K562 (cell line): ENCODE data around the gene NAT14. TPM values are rescaled to one million over a fixed set of nuclear protein-coding genes. Genes with fewer than 3 reads are reported as not detected.

Experiments used
- ATAC-seq: fragments of 200-7000 bp; cut with Tn5 transposase; 3 replicates; pipeline ENCODE4 v1.9.1; 2020; ENCODE audit warnings: moderate library complexity
- BruUV-seq: library from RNA; stranded (reverse); fragments of 400-500 nt; replicated peaks from 2 replicates; lab custom pipeline; 2021; lab: Mats Ljungman, UMichigan
- CTCF ChIA-PET: fragments of 300-600 bp; formaldehyde crosslinking; extraction: SDS; loops from one replicate; lab custom pipeline; 2021; ENCODE audit warnings: low intra/inter-chr PET ratio; lab: Yijun Ruan, JAX
- POLR2A ChIA-PET: fragments of 300-600, 350-650 bp; sonication (Branson Sonifier 250); formaldehyde crosslinking; extraction: SDS; loops from one replicate; lab custom pipeline; 2021; ENCODE audit warnings: antibody characterized with exemption, inconsistent platforms; lab: Yijun Ruan, JAX
- DNase-seq, 4 experiments: peaks; one replicate each; pipeline versions ENCODE4 v3.0.0 to v3.0.0-alpha.2; 2011 to 2018; ENCODE audit warnings: low spot score in 3 of 4, mixed read lengths in 3 of 4; ENCODE audit errors: extremely low read depth in 1 of 4
- FAIRE-seq: peaks from 2 replicates; lab custom pipeline; 2011; peaks lifted over from hg19 to GRCh38; lab: Jason Lieb, UNC
- H2AFZ ChIP-seq: 2 replicates; pipeline ENCODE4 v1.6.0; 2011; ENCODE audit warnings: low read depth, low read length, control low read depth, inconsistent platforms
- H3K27ac ChIP-seq: fragments of 200-600 bp; 3 replicates; pipeline ENCODE4 v1.8.0; 2011; ENCODE audit warnings: low read depth, mild to moderate bottlenecking, control low read depth, inconsistent platforms, low read length, moderate library complexity, mixed read lengths; ENCODE audit errors: extremely low read depth
- H3K27me3 ChIP-seq, 2 experiments: fragments of 300-600 bp in 1 of 2; 2 replicates in 1 of 2; 3 replicates in 1 of 2; pipeline versions ENCODE4 v1.6.0 to v1.8.0; 2011; ENCODE audit warnings: inconsistent platforms in 2 of 2, low read length in 2 of 2, mild to moderate bottlenecking in 1 of 2, mixed read lengths in 1 of 2, moderate library complexity in 1 of 2; ENCODE audit not compliant: control insufficient read depth in 2 of 2, insufficient read depth in 2 of 2
- H3K36me3 ChIP-seq: fragments of 300-600 bp; 3 replicates; pipeline ENCODE4 v1.8.0; 2011; ENCODE audit warnings: mild to moderate bottlenecking, low read length, inconsistent platforms; ENCODE audit not compliant: control insufficient read depth, insufficient read depth
- H3K4me1 ChIP-seq, 2 experiments: fragments of 200-600 bp in 1 of 2; replicated peaks in 1 of 2; 2 replicates in 1 of 2; 3 replicates in 1 of 2; pipeline versions ENCODE4 v1.5.1 to v1.8.0; 2011; ENCODE audit warnings: inconsistent platforms in 2 of 2, low read length in 2 of 2, mild to moderate bottlenecking in 1 of 2, mixed read lengths in 1 of 2, moderate library complexity in 1 of 2; ENCODE audit not compliant: control insufficient read depth in 2 of 2, insufficient read depth in 2 of 2
- H3K4me2 ChIP-seq: 2 replicates; pipeline ENCODE4 v1.6.1; 2011; ENCODE audit warnings: low read length, control low read depth, inconsistent platforms, mixed read lengths; ENCODE audit not compliant: insufficient read depth
- H3K4me3 ChIP-seq: fragments of 200-600 bp; sonication (generic), shearing (Covaris generic); 2 replicates; pipeline ENCODE4 v1.5.1; 2016; ENCODE audit warnings: control low read depth, inconsistent platforms
- H3K79me2 ChIP-seq: fragments of 200-600 bp; 3 replicates; pipeline ENCODE4 v1.8.0; 2011; ENCODE audit warnings: low read length, inconsistent platforms; ENCODE audit not compliant: control insufficient read depth, insufficient read depth
- H3K9ac ChIP-seq, 2 experiments: 2 replicates each; pipeline versions ENCODE4 v1.6.0 to v1.6.1; 2011; ENCODE audit warnings: low read depth in 2 of 2, low read length in 2 of 2, control low read depth in 1 of 2, inconsistent platforms in 1 of 2, mild to moderate bottlenecking in 1 of 2, mixed read lengths in 1 of 2; ENCODE audit not compliant: insufficient read depth in 1 of 2
- H3K9me1 ChIP-seq: one replicate; pipeline ENCODE4 v1.6.0; 2011; ENCODE audit warnings: inconsistent platforms, mild to moderate bottlenecking, low read length, moderate library complexity; ENCODE audit not compliant: control insufficient read depth, insufficient read depth
- H3K9me3 ChIP-seq: replicated peaks from 2 replicates; pipeline ENCODE4 v1.5.1; 2011; ENCODE audit warnings: low read depth, low read length, inconsistent platforms; ENCODE audit not compliant: control insufficient read depth, insufficient read depth
- H4K20me1 ChIP-seq: replicated peaks from 2 replicates; pipeline ENCODE4 v1.6.1; 2011; ENCODE audit warnings: low read length, inconsistent platforms, mixed read lengths; ENCODE audit not compliant: control insufficient read depth, insufficient read depth
- HNRNPL ChIP-seq: fragments of 200-400 bp; formaldehyde crosslinking; IDR thresholded peaks from 2 replicates; pipeline ENCODE4 v1.6.1; 2017; ENCODE audit warnings: low read depth, mild to moderate bottlenecking, low read length
- MTA1 ChIP-seq: fragments of 450-650 bp; IDR thresholded peaks from 2 replicates; pipeline ENCODE4 v1.6.1; 2017; ENCODE audit warnings: borderline replicate concordance
- POLR2G ChIP-seq: fragments of 200-400 bp; formaldehyde crosslinking; IDR thresholded peaks from 2 replicates; pipeline ENCODE4 v1.6.1; 2017; ENCODE audit warnings: low read depth, mild to moderate bottlenecking, antibody characterized with exemption, low read length, moderate library complexity
- ZNF282 ChIP-seq: sonication (generic); formaldehyde crosslinking; IDR thresholded peaks from 2 replicates; pipeline ENCODE4 v1.8.1; 2023; ENCODE audit warnings: missing genetic modification reagents
- WGBS: fragments of 100-300 bp; shearing (Covaris generic); methylation state at CpG from one replicate; pipeline ENCODE4 v1.1.6; 2016; ENCODE audit warnings: low coverage, mixed read lengths; ENCODE audit not compliant: insufficient coverage; ENCODE audit errors: missing lambda C conversion rate; 5-methylcytosine and 5-hydroxymethylcytosine counted together
- in situ Hi-C: fragments of 300-500 bp; cut with MboI; formaldehyde crosslinking; loops from 4 replicates; pipeline ENCODE4 v1.15.0; 2018; ENCODE audit warnings: inconsistent platforms, mixed read lengths
- intact Hi-C: fragments of 100-400 bp; cut with micrococcal nuclease; formaldehyde crosslinking; loops from 2 replicates; pipeline ENCODE4 v1.14.2; 2022
- polyA plus RNA-seq, 8 experiments: library from polyadenylated mRNA; depleted of rRNA in 4 of 8; stranded (reverse) in 5 of 8; unstranded in 3 of 8; fragments of >200 nt; fragmentation: Nextera tagmentation in 2 of 8; fragmentation: Illumina TruSeq in 1 of 8; extraction: Ambion mirVana in 2 of 8; extraction: Trizol in 1 of 8; gene quantifications; 2 replicates each; pipeline versions ENCODE4 v1.2.1 to v1.2.3, GENCODE V29; 2011 to 2014; ENCODE audit warnings: inconsistent platforms in 1 of 8, missing spikeins in 1 of 8
- total RNA-seq, 7 experiments: library from RNA; depleted of rRNA in 6 of 7; stranded (reverse); fragments of >200 nt in 6 of 7; fragmentation: Illumina TruSeq in 2 of 7; extraction: Trizol in 2 of 7; gene quantifications; 2 replicates each; pipeline versions ENCODE4 v1.2.1 to v1.2.3, GENCODE V29; 2011 to 2021; ENCODE audit warnings: low replicate concordance in 1 of 7
- TF ChIP-seq, protein P1 (sequence below), 2 experiments: fragments of 450-650 bp; conservative IDR thresholded peaks; 2 replicates each; pipeline ENCODE4 v1.6.1; 2017; ENCODE audit warnings: mild to moderate bottlenecking in 2 of 2, moderate library complexity in 2 of 2
- TF ChIP-seq, protein P2 (sequence below): sonication (generic); formaldehyde crosslinking; IDR thresholded peaks from 2 replicates; pipeline ENCODE4 v1.8.1; 2023; ENCODE audit warnings: mild to moderate bottlenecking, missing genetic modification reagents

The NAT14 gene
- total and polyA plus RNA-seq, 9 of the 15 experiments (the other 6 are each of a cell fraction or from before 2014, with no cell fraction given): 2.4 to 77.0 (median 26.7) TPM

DNA sequence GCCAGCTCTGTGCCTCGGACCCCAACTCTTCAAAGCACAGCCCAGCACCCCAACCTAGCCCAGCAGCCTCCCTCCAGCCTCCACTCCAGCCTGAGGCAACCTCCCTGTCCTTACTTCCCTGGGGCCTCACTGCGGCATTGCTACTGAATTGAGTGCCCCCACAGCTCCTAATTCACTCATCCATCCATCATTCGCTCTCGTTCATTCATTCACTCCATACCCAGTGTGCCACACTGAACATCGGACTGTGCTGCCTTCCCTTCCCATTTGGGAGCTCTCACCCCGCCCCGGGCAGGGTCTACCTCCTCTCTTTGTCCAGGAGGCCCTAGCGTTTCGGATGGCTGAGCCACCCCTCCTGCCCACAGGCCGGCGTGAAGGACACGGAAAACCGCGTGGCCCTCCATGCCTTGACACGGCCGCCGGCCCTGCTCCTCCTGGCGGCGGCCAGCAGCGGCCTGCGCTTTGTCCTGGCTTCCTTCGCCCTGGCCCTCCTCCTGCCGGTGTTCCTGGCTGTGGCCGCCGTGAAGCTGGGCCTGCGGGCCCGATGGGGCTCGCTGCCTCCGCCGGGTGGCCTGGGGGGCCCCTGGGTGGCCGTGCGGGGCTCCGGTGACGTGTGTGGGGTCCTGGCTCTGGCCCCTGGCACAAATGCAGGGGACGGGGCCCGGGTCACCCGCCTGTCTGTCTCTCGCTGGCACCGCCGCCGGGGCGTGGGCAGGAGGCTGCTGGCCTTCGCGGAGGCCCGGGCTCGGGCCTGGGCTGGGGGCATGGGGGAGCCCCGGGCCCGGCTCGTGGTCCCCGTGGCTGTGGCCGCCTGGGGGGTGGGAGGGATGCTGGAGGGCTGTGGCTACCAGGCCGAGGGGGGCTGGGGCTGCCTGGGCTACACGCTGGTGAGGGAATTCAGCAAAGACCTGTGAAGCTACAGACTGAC lies 1.3 kb downstream of the NAT14 start:
- Histone ChIP-seq H2AFZ (no peak overlapping the region), H3K4me3 (peak overlapping the region; percentile 80; the same call in 1 of the 2 replicates), H3K9ac (peak overlapping the region in 1 of 2 experiments; percentile 98; a peak in 2 of 4 replicates), H3K9me1 (no peaks in the 10 kb centered on the region), H3K36me3 (peaks cover 23% of the 10 kb centered on the region; the same call in 2 of the 3 replicates), H3K79me2 (peaks cover 12% of the 10 kb centered on the region; the same call in 2 of the 3 replicates), H3K4me2 (peak overlapping the region; percentile 87), H3K27me3 (no peaks in the 10 kb centered on the region), H4K20me1 (no peaks in the 10 kb centered on the region), H3K9me3 (no peaks in the 10 kb centered on the region), H3K27ac (peak overlapping the region; percentile 72; the same call in 2 of the 3 replicates), H3K4me1 (peaks cover 25 to 81% of the 10 kb centered on the region in 2 experiments)
- ChIA-PET POLR2A (interaction anchor here (0.5 to 3.6 kb wide), 6 partner anchors 10 to 666 kb away, joined by 3 to 30 read pairs (median 4); partner anchors contain the start of gene ZNF628), CTCF (no interaction called here)
- intact Hi-C loops (no loop called here), in situ Hi-C loops (no loop called here)
- ATAC-seq (no peak), DNase-seq (peak in 1 of 4 experiments; percentile 27), FAIRE-seq (no peak)
- WGBS: 90% methylated on average over 35 of the region's 53 CpGs
- BruUV-seq: no TSS peak
- TF ChIP-seq, protein P1, sequence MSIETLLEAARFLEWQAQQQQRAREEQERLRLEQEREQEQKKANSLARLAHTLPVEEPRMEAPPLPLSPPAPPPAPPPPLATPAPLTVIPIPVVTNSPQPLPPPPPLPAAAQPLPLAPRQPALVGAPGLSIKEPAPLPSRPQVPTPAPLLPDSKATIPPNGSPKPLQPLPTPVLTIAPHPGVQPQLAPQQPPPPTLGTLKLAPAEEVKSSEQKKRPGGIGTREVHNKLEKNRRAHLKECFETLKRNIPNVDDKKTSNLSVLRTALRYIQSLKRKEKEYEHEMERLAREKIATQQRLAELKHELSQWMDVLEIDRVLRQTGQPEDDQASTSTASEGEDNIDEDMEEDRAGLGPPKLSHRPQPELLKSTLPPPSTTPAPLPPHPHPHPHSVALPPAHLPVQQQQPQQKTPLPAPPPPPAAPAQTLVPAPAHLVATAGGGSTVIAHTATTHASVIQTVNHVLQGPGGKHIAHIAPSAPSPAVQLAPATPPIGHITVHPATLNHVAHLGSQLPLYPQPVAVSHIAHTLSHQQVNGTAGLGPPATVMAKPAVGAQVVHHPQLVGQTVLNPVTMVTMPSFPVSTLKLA (conservative IDR thresholded peaks at IDR 0.05): no peak
- TF ChIP-seq ZNF282 (no peak), MTA1 (no peak), POLR2G (peak; percentile 67), HNRNPL (peak; percentile 67; the same call in 1 of the 2 replicates)
- TF ChIP-seq, protein P2, sequence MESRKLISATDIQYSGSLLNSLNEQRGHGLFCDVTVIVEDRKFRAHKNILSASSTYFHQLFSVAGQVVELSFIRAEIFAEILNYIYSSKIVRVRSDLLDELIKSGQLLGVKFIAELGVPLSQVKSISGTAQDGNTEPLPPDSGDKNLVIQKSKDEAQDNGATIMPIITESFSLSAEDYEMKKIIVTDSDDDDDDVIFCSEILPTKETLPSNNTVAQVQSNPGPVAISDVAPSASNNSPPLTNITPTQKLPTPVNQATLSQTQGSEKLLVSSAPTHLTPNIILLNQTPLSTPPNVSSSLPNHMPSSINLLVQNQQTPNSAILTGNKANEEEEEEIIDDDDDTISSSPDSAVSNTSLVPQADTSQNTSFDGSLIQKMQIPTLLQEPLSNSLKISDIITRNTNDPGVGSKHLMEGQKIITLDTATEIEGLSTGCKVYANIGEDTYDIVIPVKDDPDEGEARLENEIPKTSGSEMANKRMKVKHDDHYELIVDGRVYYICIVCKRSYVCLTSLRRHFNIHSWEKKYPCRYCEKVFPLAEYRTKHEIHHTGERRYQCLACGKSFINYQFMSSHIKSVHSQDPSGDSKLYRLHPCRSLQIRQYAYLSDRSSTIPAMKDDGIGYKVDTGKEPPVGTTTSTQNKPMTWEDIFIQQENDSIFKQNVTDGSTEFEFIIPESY (CRISPR knock-in tag): peak; percentile 99
